HUES48 (cell line): Measurements from ENCODE around the gene PRKAA1.

ENCODE experiments used
- H3K27ac ChIP-seq: one replicate; pipeline ENCODE4 v1.7.0; 2013; ENCODE audit warnings: low read depth, low read length, inconsistent platforms
- H3K27me3 ChIP-seq: 2 replicates; pipeline ENCODE4 v1.6.1; 2013; ENCODE audit warnings: mild to moderate bottlenecking, low read length; ENCODE audit not compliant: control insufficient read depth, insufficient read depth
- H3K36me3 ChIP-seq: 2 replicates; pipeline ENCODE4 v1.6.1; 2013; ENCODE audit warnings: low read length; ENCODE audit not compliant: control insufficient read depth, insufficient read depth
- H3K4me1 ChIP-seq: 2 replicates; pipeline ENCODE4 v1.6.1; 2013; ENCODE audit warnings: mild to moderate bottlenecking, low read length; ENCODE audit not compliant: control insufficient read depth, insufficient read depth
- H3K4me3 ChIP-seq: 2 replicates; pipeline ENCODE4 v1.5.1; 2013; ENCODE audit warnings: mild to moderate bottlenecking, low read depth, low read length
- H3K9ac ChIP-seq: 2 replicates; pipeline ENCODE4 v1.6.1; 2013; ENCODE audit warnings: mild to moderate bottlenecking, low read depth, low read length, moderate library complexity
- H3K9me3 ChIP-seq: 2 replicates; pipeline ENCODE4 v1.6.1; 2013; ENCODE audit warnings: low read length; ENCODE audit not compliant: control insufficient read depth, insufficient read depth

PRKAA1 gene

GRCh38 chr5:40798012-40798800 is at the start of gene PRKAA1:
PRKAA1 (minus strand) TSS chr5:40798374; CDS start chr5:40798189, 185 bp downstream.
- H3K9ac ChIP-seq: peak within 1 kb of the TSS; percentile 94

GRCh38 chr5:40847525-40847924 is 49.4 kb upstream of the PRKAA1 start:
- Histone ChIP-seq H3K36me3 (no peaks in the 10 kb centered on the region), H3K27me3 (no peaks in the 10 kb centered on the region), H3K9ac (no peak overlapping the region), H3K4me1 (no peaks in the 10 kb centered on the region), H3K9me3 (no peaks in the 10 kb centered on the region), H3K27ac (no peak overlapping the region), H3K4me3 (no peak overlapping the region)

More at GRCh38 chr5:40798012-40798800, at the start of gene PRKAA1:
- Histone ChIP-seq H3K36me3 (peaks cover 4% of the 10 kb centered on the region; the same call in 1 of the 2 replicates), H3K27ac (peak within 1 kb of the TSS; percentile 97), H3K4me3 (peak within 1 kb of the TSS; percentile 92), H3K4me1 (peaks cover 19% of the 10 kb centered on the region), H3K27me3 (no peaks in the 10 kb centered on the region), H3K9me3 (no peaks in the 10 kb centered on the region)

- H3K36me3 ChIP-seq: no peaks in the 10 kb centered on the region
- no peak overlapping the region for H3K9ac ChIP-seq
- no peaks in the 10 kb centered on the region for H3K9me3 ChIP-seq
- no peaks in the 10 kb centered on the region for H3K27me3 ChIP-seq
- no peak overlapping the region for H3K4me3 ChIP-seq
- no peak overlapping the region for H3K27ac ChIP-seq
- peaks cover 6% of the 10 kb centered on the region for H3K4me1 ChIP-seq
Measured at GRCh38 chr5:40846371-40846770, 48.2 kb upstream of the PRKAA1 start.

GRCh38 chr5:40844565-40844964 is 46.4 kb upstream of the PRKAA1 start:
- Histone ChIP-seq H3K9ac (no peak overlapping the region), H3K4me3 (no peak overlapping the region), H3K36me3 (no peaks in the 10 kb centered on the region), H3K9me3 (no peaks in the 10 kb centered on the region), H3K4me1 (peaks cover 12% of the 10 kb centered on the region), H3K27me3 (no peaks in the 10 kb centered on the region), H3K27ac (no peak overlapping the region)

- no peak overlapping the region for H3K4me3 ChIP-seq
- no peak overlapping the region for H3K27ac ChIP-seq
- peaks cover 12% of the 10 kb centered on the region for H3K4me1 ChIP-seq
- no peaks in the 10 kb centered on the region for H3K9me3 ChIP-seq
- H3K9ac ChIP-seq: no peak overlapping the region
- no peaks in the 10 kb centered on the region for H3K27me3 ChIP-seq
- H3K36me3 ChIP-seq: no peaks in the 10 kb centered on the region
Measured at GRCh38 chr5:40842351-40842750, 44.2 kb upstream of the PRKAA1 start.

- H3K4me1 ChIP-seq: peaks cover 13% of the 10 kb centered on the region
- H3K36me3 ChIP-seq: no peaks in the 10 kb centered on the region
- no peak within 1 kb of the TSS for H3K9ac ChIP-seq
- H3K9me3 ChIP-seq: no peaks in the 10 kb centered on the region
- no peak within 1 kb of the TSS for H3K27ac ChIP-seq
- no peaks in the 10 kb centered on the region for H3K27me3 ChIP-seq
- peak within 1 kb of the TSS; percentile 36 for H3K4me3 ChIP-seq
Measured at GRCh38 chr5:40841068-40841805, 43.1 kb upstream of the PRKAA1 start, which contains the start of gene CARD6. CARD6 (plus strand) TSS chr5:40841367; CDS start chr5:40841383, 16 bp downstream.

- H3K9me3 ChIP-seq: no peaks in the 10 kb centered on the region
- no peak overlapping the region for H3K4me3 ChIP-seq
- H3K36me3 ChIP-seq: peaks cover 14% of the 10 kb centered on the region
- no peaks in the 10 kb centered on the region for H3K27me3 ChIP-seq
- H3K9ac ChIP-seq: no peak overlapping the region
- H3K4me1 ChIP-seq: peaks cover 21% of the 10 kb centered on the region
- no peak overlapping the region for H3K27ac ChIP-seq
Measured at GRCh38 chr5:40838086-40838485, 39.9 kb upstream of the PRKAA1 start.

GRCh38 chr5:40834849-40835787 is 36.9 kb upstream of the PRKAA1 start, which contains the start of gene RPL37:
RPL37 (minus strand) TSS chr5:40835222; CDS start chr5:40835185, 37 bp downstream.
- peak within 1 kb of the TSS; percentile 97 for H3K4me3 ChIP-seq
- peaks cover 18% of the 10 kb centered on the region for H3K4me1 ChIP-seq
- H3K9ac ChIP-seq: peak within 1 kb of the TSS; percentile 99
- peak within 1 kb of the TSS; percentile 99 for H3K27ac ChIP-seq
- H3K9me3 ChIP-seq: no peaks in the 10 kb centered on the region
- no peaks in the 10 kb centered on the region for H3K27me3 ChIP-seq
- peaks cover 43% of the 10 kb centered on the region for H3K36me3 ChIP-seq

GRCh38 chr5:40834391-40834848 is 36.2 kb upstream of the PRKAA1 start:
- Histone ChIP-seq H3K36me3 (peaks cover 50% of the 10 kb centered on the region), H3K4me3 (peak overlapping the region; percentile 97)

GRCh38 chr5:40833712-40834229 is 35.6 kb upstream of the PRKAA1 start:
- Histone ChIP-seq H3K27me3 (no peaks in the 10 kb centered on the region), H3K9ac (peak overlapping the region; percentile 99), H3K9me3 (no peaks in the 10 kb centered on the region), H3K36me3 (peaks cover 57% of the 10 kb centered on the region), H3K4me3 (peak overlapping the region; percentile 97), H3K4me1 (peaks cover 18% of the 10 kb centered on the region), H3K27ac (peak overlapping the region; percentile 99)

More at GRCh38 chr5:40834391-40834848, 36.2 kb upstream of the PRKAA1 start:
- no peaks in the 10 kb centered on the region for H3K9me3 ChIP-seq
- H3K9ac ChIP-seq: peak overlapping the region; percentile 99
- no peaks in the 10 kb centered on the region for H3K27me3 ChIP-seq
- peaks cover 18% of the 10 kb centered on the region for H3K4me1 ChIP-seq
- peak overlapping the region; percentile 99 for H3K27ac ChIP-seq
